Measurements from ENCODE around the gene TXNDC17.
"Not testable (repeated sequence)": the region's sequence is repeated elsewhere in the genome, so short reads cannot be mapped to it uniquely, and the experiment has no call there.

Gene TXNDC17

GRCh38 chr17:6640536-6641246 is at the start of gene TXNDC17, which contains the start of gene KIAA0753:
Gene TXNDC17 (plus strand): TSS chr17:6641060. CDS start chr17:6641083, 23 bp downstream.
Gene KIAA0753 (minus strand): TSS chr17:6640711. CDS start chr17:6635103, 5,608 bp downstream.
- peak; percentile 90 to 92 (median 91) for DNase-seq (ENCODE audit: low read depth in 2 of 3, low spot score in 1 of 3)

GRCh38 chr17:6591599-6592158 is 49.2 kb upstream of the TXNDC17 start:
- no peak for DNase-seq (ENCODE audit: low read depth in 2 of 3, low spot score in 1 of 3)

DNA sequence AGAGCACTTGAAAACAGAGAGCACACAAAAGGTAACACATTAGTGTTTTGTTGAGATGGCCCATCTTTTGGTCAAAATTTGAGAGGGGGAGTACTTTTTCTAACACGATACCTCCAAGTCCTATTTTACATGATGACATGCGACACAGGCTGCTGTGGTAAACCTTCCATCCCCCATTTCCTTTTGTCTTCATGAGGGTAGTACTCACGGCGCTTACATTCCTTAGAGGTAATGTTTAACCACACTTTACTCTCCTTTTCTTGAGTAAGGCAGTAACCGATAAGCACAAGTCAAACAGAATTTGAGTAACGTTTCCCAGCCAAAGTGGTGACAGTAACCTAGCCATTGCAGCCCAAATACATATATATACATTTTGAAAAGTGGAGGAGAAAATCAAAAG is 48.7 kb upstream of the TXNDC17 start:
- no peak for DNase-seq (ENCODE audit: low read depth in 2 of 3, low spot score in 1 of 3)

GRCh38 chr17:6593371-6593770 is 47.5 kb upstream of the TXNDC17 start:
- not testable (repeated sequence) for DNase-seq (ENCODE audit: low read depth in 2 of 3, low spot score in 1 of 3)

DNA sequence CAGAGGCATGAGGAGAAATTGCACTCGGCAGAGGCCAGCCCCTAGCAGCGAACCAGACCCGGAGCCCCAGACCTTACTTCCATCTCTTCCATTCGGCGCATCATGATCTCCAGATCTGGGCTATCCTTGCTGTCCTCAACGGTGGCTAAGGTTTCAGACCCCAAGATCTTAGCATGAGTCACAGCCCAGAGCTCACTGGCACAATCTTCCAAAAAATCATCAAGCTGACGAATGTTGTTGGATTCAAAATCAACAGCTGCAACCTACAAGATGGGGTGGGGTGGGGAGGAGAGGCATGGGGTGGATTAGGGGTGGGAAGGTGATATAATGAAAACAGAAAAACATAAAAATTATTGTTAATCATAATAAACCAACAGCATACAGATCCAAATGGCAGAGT is 44.8 kb upstream of the TXNDC17 start:
- no peak for DNase-seq (ENCODE audit: low read depth in 2 of 3, low spot score in 1 of 3)

- DNase-seq (ENCODE audit: low read depth in 2 of 3, low spot score in 1 of 3) = no peak
These were observed 44.3 kb upstream of the TXNDC17 start for GRCh38 chr17:6596511-6596910.

DNA sequence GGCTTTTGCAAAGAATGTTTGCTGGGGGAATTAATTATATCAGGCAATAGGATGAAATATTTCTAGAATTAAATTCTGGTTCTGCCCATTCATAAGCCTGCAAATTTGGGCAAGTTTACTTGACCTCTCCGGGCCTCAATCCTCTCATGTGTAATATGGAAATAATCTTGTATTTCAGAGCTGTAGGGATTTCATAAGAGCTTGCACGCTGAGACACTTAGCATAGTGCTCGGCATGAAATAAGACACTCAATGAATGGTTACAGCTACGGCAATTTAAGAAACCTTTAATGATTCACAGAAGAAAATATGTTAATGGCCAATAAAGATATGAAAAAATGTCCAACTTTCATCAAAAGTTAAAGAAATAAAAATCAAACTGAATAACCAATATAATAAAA is 43.9 kb upstream of the TXNDC17 start:
- DNase-seq (ENCODE audit: low read depth in 2 of 3, low spot score in 1 of 3) = no peak

GRCh38 chr17:6597727-6598126 is 43.1 kb upstream of the TXNDC17 start:
- no peak for DNase-seq (ENCODE audit: low read depth in 2 of 3, low spot score in 1 of 3)

DNA sequence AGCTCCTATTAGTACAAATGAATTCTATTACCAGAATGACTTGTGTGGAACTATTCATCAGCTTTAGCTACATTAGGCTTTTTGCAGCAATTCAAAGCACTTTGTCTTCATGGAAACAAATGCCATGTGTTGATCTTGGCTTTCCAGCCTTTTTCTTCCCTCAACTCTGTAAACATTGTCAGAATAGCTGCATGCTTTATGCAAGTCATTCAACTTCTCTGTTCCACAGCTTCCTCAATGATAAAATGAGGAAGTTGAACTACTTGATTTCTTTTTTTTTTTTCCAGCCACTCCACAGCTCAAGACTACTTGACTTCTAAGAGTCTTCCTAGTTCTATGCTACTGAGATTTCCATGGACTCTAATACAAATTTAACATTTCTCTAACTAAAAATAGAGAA is 41.5 kb upstream of the TXNDC17 start:
- no peak for DNase-seq (ENCODE audit: low read depth in 2 of 3, low spot score in 1 of 3)

DNA sequence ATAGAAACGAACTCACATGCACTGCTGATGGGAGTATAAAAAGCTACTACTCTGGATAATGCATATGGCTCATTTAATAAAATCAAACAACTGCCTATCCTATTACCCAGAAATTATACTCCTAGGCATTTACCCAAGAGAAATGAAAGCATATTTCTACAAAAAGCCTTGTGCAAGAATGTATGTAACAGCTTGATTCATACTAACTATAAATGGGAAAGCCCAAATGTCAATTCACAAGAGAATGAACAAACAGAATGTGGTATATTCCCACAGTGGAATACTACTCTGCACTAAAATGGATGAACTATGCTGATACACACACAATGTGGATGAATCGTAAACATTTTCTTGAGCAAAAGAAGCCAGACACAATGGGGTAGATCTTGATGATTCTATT is 38.7 kb upstream of the TXNDC17 start:
- no peak for DNase-seq (ENCODE audit: low read depth in 2 of 3, low spot score in 1 of 3)

GRCh38 chr17:6603744-6604325 is 37.0 kb upstream of the TXNDC17 start:
- DNase-seq (ENCODE audit: low read depth in 2 of 3, low spot score in 1 of 3) = no peak

GRCh38 chr17:6605142-6605541 is 35.7 kb upstream of the TXNDC17 start:
- DNase-seq (ENCODE audit: low read depth in 2 of 3, low spot score in 1 of 3) = no peak

- no peak for DNase-seq (ENCODE audit: low read depth in 2 of 3, low spot score in 1 of 3)
These were observed 32.5 kb upstream of the TXNDC17 start for GRCh38 chr17:6608321-6608720.

- no peak for DNase-seq (ENCODE audit: low read depth in 2 of 3, low spot score in 1 of 3)
These were observed 30.8 kb upstream of the TXNDC17 start for GRCh38 chr17:6610011-6610410.

- DNase-seq (ENCODE audit: low read depth in 2 of 3, low spot score in 1 of 3) = no peak
These were observed 29.6 kb upstream of the TXNDC17 start for GRCh38 chr17:6611231-6611630.

DNA sequence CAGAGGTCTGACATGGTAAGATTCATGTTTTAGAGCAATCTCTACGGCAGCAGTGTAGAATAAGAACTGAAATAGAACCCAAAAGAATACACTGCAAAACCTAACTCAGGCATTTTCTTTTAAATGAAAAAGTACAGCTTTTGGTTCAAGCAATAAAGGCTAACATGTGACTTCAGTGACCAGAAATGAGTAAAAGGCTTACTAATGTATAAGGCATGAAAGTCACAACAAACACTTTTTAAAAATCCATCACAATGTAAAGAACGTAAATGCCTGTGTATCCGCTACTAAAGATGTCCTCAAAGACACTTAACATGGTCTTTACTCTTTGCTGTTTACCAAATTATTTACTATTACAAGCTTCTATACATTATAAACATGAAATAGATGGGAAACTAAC is 16.9 kb upstream of the TXNDC17 start:
- no peak for DNase-seq (ENCODE audit: low read depth in 2 of 3, low spot score in 1 of 3)

DNA sequence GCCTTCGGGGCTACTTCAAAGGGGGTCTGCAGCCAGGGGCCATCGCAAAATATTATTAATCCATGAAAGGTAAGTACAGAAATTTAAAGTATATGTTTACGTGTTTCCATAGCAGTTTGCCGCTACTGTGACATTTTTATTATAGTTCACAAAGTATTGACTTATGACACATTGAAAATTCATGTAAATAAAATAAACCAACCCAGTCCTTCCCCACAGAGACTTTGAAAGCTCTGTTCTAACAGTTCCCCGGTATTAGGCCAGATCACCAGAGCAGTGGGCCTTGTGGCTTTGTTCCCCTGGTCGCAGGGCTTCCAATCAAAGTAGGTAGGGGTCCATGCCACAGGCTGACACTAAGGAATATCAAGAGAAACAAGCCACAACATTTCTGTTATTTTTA is 14.2 kb upstream of the TXNDC17 start:
- DNase-seq (ENCODE audit: low read depth in 2 of 3, low spot score in 1 of 3) = no peak

- DNase-seq (ENCODE audit: low read depth in 2 of 3, low spot score in 1 of 3) = no peak
These were observed 13.8 kb upstream of the TXNDC17 start for GRCh38 chr17:6627019-6627418.

DNA sequence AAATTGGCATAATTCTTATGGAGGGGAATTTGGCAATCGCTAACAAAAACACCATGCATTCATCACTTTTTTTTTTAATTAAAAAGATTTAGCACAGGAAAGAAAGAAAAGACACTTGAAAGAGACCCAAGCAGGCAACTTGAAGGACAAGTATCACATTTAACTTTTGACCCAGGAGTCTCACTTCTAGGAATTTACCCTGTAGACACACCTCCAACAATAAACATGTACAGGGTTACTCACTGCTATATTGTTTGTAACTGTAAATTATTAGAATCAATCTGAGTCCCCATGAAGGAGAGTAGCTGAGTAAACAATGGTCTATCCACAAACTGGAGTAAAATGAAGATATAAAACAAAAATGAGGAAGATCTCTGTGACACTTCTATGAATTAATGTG is 10.5 kb upstream of the TXNDC17 start:
- no peak for DNase-seq (ENCODE audit: low read depth in 2 of 3, low spot score in 1 of 3)

DNA sequence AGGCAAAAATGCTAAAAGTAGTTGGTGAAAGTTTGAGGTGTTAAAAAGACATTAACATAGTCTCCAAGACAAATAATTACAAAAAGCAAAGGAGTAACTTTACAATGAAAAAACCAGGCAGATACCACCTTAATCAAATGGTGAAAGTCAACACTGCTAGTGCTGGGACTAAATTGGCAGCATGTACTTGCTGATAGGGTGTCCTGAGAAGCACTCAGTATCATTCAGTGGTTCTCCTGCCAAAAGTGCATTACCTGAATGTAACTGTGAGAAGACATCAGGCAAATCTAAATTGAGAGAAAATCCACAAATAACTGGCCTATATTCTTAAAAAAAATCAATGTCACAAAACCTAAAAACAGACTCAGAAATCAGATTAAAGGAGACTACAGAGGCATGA is 8.3 kb upstream of the TXNDC17 start:
- no peak for DNase-seq (ENCODE audit: low read depth in 2 of 3, low spot score in 1 of 3)

DNA sequence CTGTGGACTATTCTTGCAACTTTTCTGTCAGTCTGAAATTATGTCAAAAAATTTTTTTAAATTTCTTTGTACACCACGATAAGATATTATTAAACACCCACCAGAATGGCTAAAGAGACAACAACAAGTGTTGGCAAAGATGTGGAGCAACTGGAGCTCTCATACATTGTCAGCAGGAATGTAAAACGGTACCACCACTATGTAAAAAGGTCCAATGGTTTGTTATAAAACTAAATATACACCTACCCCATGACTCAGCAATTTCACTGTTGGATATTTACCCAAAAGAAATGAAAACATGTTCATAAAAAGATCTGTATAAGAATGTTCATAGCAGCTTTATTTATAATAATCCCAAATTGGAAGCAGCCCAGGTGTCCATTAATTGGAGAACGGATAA is 7.6 kb upstream of the TXNDC17 start:
- no peak for DNase-seq (ENCODE audit: low read depth in 2 of 3, low spot score in 1 of 3)

GRCh38 chr17:6636105-6636504 is 4.8 kb upstream of the TXNDC17 start:
- no peak for DNase-seq (ENCODE audit: low read depth in 2 of 3, low spot score in 1 of 3)

Data from stimulated activated CD4-positive, alpha-beta T cell treated with anti-CD3 and anti-CD28 coated beads, Interleukin-12 subunit alpha, Interleukin-12 subunit beta, amount 100 ng/mL, for 48 hours (primary cell).